Kidney epithelial cell (primary cell): ENCODE results near the gene CUL9. TPM values are rescaled to one million over a fixed set of nuclear protein-coding genes. Genes with fewer than 3 reads are reported as not detected.

Source experiments
- DNase-seq: peaks from one replicate; pipeline ENCODE4 v3.0.0-alpha.2; 2010; ENCODE audit warnings: low read depth
- H3K27me3 ChIP-seq: 2 replicates; pipeline ENCODE4 v1.6.0; 2011; ENCODE audit warnings: low read length; ENCODE audit not compliant: control insufficient read depth, insufficient read depth
- H3K36me3 ChIP-seq: 2 replicates; pipeline ENCODE4 v1.5.1; 2011; ENCODE audit warnings: low read length; ENCODE audit not compliant: control insufficient read depth, insufficient read depth
- H3K4me3 ChIP-seq: 2 replicates; pipeline ENCODE4 v1.5.1; 2011; ENCODE audit warnings: low read depth, mild to moderate bottlenecking, control low read depth, low read length
- CTCF ChIP-seq: IDR thresholded peaks from 2 replicates; pipeline ENCODE4 v1.5.1; 2011; ENCODE audit warnings: mild to moderate bottlenecking, moderate library complexity, low read length, control low read depth, inconsistent platforms; ENCODE audit not compliant: insufficient read depth, poor library complexity, severe bottlenecking
- total RNA-seq: library from RNA; depleted of rRNA; stranded (reverse); fragments of >200 nt; gene quantifications from 2 replicates; pipeline ENCODE4 v1.2.3, GENCODE V29; 2015

The CUL9 gene
- total RNA-seq, 1 donor from 2014 or later: 41.1 TPM

DNA sequence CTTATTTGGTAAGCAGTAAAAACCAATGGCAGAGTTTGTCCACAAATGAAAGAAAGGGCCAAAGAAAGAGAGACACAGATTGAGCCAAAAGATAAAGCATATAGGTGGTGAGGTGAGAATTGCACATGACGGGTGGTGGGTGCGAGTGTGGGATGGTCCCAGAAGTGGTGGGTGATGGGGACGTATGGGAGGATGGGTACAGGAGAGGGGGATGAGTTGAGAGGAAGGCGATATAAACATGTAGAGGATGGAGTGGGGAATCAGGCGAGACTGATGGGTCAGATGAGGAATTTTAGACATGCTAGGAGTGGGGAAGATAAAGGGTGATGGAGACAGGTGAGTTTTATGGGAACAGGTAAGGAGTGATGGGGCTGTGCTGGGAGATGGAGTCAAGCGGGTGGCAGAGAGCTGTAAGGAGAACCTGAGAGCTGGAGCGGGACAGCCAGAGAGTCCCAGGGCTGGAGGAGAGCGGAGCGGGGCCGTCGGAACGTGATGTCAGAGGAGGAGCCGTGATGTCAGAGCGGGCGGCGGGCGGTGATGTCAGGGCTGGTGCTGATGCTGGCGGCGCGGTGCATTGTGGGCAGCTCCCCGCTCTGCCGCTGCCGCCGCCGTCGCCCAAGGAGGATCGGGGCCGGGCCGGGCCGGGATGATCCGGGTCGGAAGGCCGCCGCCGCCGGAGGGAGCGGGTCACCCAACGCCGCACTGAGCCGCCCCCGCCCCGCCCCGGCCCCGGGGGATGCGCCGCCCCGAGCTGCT lies 61.1 kb downstream of the CUL9 start, which contains the start of gene TTBK1:
Gene TTBK1 (plus strand): TSS at position 574 of the 756 bp plus-strand sequence. CDS start 3,180 bp downstream, outside the sequence.
- no peak for DNase-seq
- TF ChIP-seq CTCF: no peak
- Histone ChIP-seq H3K36me3 (no peaks in the 10 kb centered on the region), H3K4me3 (no peak within 1 kb of the TSS), H3K27me3 (peaks cover 40% of the 10 kb centered on the region)

- Histone ChIP-seq H3K4me3 (no peak overlapping the region), H3K27me3 (peaks cover 41% of the 10 kb centered on the region), H3K36me3 (no peaks in the 10 kb centered on the region)
- DNase-seq: no peak
- no peak for TF ChIP-seq CTCF
Observed at GRCh38 chr6:43243664-43244321, 61.8 kb downstream of the CUL9 start.

DNA sequence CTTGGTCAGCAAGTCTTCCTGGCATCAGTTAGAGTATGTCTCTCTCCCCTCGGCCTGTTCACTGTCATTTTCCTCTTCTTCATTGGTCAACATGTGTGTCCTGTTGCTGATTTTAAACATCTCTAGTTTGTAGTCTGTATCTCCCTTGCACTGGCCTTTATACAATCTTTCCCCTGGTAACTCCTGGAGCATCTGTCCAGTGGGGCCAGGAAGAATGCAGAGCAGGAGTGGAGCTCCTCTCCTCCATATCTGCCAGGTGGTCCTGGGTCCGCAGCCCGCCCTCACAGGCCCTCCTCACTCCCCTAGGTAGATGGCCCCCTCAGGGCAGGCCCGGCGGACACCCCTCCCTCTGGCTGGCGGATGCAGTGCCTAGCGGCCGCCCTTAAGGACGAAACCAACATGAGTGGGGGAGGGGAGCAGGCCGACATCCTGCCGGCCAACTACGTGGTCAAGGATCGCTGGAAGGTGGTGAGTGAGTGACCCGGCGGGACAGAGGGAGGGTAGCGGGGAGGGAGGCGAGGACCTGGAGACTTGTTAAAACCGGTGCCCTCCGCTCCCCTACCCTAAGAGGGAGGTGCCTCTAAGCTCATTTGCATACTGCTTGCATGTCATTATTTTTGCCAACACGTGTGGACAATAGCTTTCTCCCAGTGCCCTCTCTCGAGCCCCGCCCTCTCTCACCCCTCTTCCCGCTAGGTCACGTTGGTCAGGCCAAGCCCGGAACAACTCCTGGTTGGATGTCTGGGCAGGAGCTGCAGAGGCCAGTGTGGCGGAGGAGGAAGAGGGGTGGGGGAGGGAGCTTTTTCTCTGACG lies 64.5 kb downstream of the CUL9 start:
- no peak for TF ChIP-seq CTCF
- Histone ChIP-seq H3K4me3 (peak overlapping the region; percentile 52), H3K27me3 (peaks cover 42% of the 10 kb centered on the region), H3K36me3 (no peaks in the 10 kb centered on the region)
- peak; percentile 43 for DNase-seq

- Histone ChIP-seq H3K36me3 (no peaks in the 10 kb centered on the region), H3K4me3 (peak overlapping the region; percentile 52), H3K27me3 (peaks cover 41% of the 10 kb centered on the region)
- DNase-seq: no peak
- TF ChIP-seq CTCF: no peak
Observed at GRCh38 chr6:43247114-43247999, 65.4 kb downstream of the CUL9 start.

GRCh38 chr6:43248101-43248500 lies 66.1 kb downstream of the CUL9 start:
- Histone ChIP-seq H3K36me3 (no peaks in the 10 kb centered on the region), H3K4me3 (no peak overlapping the region), H3K27me3 (peaks cover 35% of the 10 kb centered on the region)
- DNase-seq: no peak
- no peak for TF ChIP-seq CTCF
